Bronchial epithelial cell (primary cell): ENCODE data around the gene HDAC4. TPM values are rescaled to one million over a fixed set of nuclear protein-coding genes. Genes with fewer than 3 reads are reported as not detected.

Source experiments
- DNase-seq: peaks from one replicate; pipeline ENCODE4 v3.0.0-alpha.2; 2010; ENCODE audit warnings: low read depth
- FAIRE-seq: peaks from 2 replicates; lab custom pipeline; 2011; peaks lifted over from hg19 to GRCh38; lab: Jason Lieb, UNC
- H3K27me3 ChIP-seq: 2 replicates; pipeline ENCODE4 v1.5.1; 2011; ENCODE audit warnings: low read length; ENCODE audit not compliant: control insufficient read depth, insufficient read depth
- H3K36me3 ChIP-seq: 2 replicates; pipeline ENCODE4 v1.5.1; 2011; ENCODE audit warnings: low read length; ENCODE audit not compliant: control insufficient read depth, insufficient read depth
- H3K4me3 ChIP-seq: 2 replicates; pipeline ENCODE4 v1.5.1; 2011; ENCODE audit warnings: mild to moderate bottlenecking, low read depth, low read length, control low read depth
- CTCF ChIP-seq: IDR thresholded peaks from 2 replicates; pipeline ENCODE4 v1.5.1; 2011; ENCODE audit warnings: mild to moderate bottlenecking, moderate library complexity, low read length, control low read depth, inconsistent platforms; ENCODE audit not compliant: insufficient read depth, severe bottlenecking
- total RNA-seq: library from RNA; depleted of rRNA; stranded (reverse); fragments of >200 nt; gene quantifications from 2 replicates; pipeline ENCODE4 v1.2.1, GENCODE V29; 2014

The HDAC4 gene
- total RNA-seq, 1 donor from 2014 or later: 5.3 TPM

DNA sequence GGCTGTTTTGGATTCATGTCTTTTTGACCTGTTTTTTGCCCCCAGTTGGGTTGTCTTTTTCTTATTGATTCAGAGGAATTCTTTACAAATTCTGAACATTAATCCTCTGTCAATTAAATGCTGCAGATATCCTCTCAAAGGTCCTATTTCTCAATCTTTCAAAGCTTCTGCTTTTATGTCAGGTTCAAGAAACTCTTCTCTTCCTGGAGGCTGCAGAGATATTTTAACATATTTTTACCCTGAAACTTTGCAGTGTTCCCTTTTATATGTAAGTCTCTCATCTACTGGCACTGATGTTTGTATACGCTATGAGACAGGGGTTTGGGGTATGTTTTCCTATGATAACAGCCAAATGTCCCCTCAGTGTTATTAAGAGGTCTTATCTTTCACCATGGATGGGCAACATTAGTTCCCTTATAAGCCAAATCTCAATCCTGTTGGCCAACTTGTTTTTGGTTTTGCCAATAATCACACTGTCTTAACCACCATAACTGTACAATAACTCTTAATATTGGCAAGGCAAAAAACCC lies 159.3 kb downstream of the HDAC4 start:
- DNase-seq (no peak), FAIRE-seq (no peak)
- TF ChIP-seq CTCF: no peak
- H3K27me3 ChIP-seq: no peaks in the 10 kb centered on the region
- no peaks in the 10 kb centered on the region for H3K36me3 ChIP-seq
- no peak overlapping the region for H3K4me3 ChIP-seq

GRCh38 chr2:239240414-239240881 lies 160.4 kb downstream of the HDAC4 start:
- no peak overlapping the region for H3K4me3 ChIP-seq
- no peak for FAIRE-seq
- H3K36me3 ChIP-seq: no peaks in the 10 kb centered on the region
- TF ChIP-seq CTCF: no peak
- DNase-seq: no peak
- no peaks in the 10 kb centered on the region for H3K27me3 ChIP-seq

- no peak for TF ChIP-seq CTCF
- Histone ChIP-seq H3K27me3 (no peaks in the 10 kb centered on the region), H3K36me3 (no peaks in the 10 kb centered on the region), H3K4me3 (no peak overlapping the region)
- DNase-seq: no peak
- FAIRE-seq: no peak
Observed at GRCh38 chr2:239239607-239240413, 161.0 kb downstream of the HDAC4 start.

DNA sequence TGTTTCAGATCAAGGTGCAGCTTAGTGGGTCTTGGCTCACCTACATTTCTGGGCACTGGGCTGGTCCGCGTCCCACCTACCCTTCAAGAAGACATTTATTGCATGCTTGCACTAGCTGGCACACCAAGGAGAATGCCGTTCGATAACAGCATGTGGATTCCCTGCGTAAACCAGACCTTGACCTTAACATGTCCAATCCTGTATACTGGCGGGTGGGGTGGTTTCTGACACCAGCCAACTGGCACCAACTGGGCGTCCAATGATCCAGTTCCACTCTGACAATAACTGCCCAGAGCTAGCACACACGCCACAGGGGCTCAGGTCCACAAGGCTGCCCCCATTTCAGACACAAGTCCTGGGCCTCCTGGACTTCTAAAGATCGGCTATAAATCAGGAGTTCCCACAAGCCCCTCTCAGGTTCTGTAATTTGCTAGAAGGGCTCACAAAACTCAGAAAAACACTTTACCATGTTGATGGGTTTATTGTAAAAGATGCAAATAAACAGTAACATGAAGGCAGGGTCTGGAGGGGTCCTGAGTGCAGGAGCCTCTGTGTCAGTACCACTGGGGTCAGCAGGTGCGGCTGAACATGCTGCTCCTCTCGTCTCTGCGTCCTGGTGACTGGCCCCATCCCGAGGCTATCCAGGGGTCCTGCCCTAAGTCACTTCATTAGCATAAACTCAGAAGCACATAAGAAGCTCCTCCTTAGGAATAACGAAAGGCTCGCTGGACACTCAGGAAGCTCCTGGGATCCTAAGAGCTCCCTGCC lies 161.8 kb downstream of the HDAC4 start:
- no peak overlapping the region for H3K4me3 ChIP-seq
- DNase-seq (no peak), FAIRE-seq (peak; percentile 96)
- H3K27me3 ChIP-seq: no peaks in the 10 kb centered on the region
- no peaks in the 10 kb centered on the region for H3K36me3 ChIP-seq
- TF ChIP-seq CTCF: no peak

DNA sequence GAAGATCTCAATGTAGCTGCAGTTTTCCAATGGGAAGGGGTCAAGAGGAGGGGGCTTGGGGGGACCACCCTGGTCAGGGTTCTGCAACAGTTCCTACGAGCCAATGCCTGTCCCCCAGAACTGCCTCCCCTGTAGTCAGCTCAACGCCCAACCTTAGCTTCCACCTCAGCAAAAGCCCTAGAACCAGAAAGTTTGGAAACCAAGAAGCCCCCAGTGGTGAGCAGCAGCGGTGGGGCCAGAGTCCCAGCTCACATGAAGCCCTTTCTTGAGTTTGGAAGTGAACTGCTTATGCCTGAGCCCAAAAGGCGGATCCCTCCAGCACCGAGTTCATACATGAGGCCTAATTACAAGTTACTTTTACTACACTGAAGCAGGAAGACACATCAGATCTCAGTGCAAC lies 162.4 kb downstream of the HDAC4 start:
- DNase-seq (no peak), FAIRE-seq (no peak)
- H3K36me3 ChIP-seq: no peaks in the 10 kb centered on the region
- TF ChIP-seq CTCF: no peak
- no peak overlapping the region for H3K4me3 ChIP-seq
- no peaks in the 10 kb centered on the region for H3K27me3 ChIP-seq
